ENCODE results near the gene PPP2CA. TPM values are rescaled to one million over a fixed set of nuclear protein-coding genes. Genes with fewer than 3 reads are reported as not detected.
A peak's percentile ranks its signal among the peaks of the same experiment; 100 is the strongest.

The PPP2CA gene
- total RNA-seq (2021; fragmentation: NEBNext Ultra II Directional; extraction: Animal tissue kit (Norgen Biotek cat#: 25700)) (205 and 211 TPM in 2 replicates), polyA plus RNA-seq (2011; rRNA removed) (75.0 and 105 TPM in 2 replicates), polyA minus RNA-seq (2011; rRNA and poly(A)+ RNA removed) (123 and 127 TPM in 2 replicates)
- 208 TPM for polyA plus RNA-seq (2011; cell fraction: cytosol; rRNA removed)
- 72.2 TPM for polyA plus RNA-seq (2011; cell fraction: nucleus; rRNA removed)
- 191 to 217 TPM (median 207 TPM) in 4 replicates for polyA plus RNA-seq (2012, experiment 1 of 2)
- 8.6 TPM for polyA plus RNA-seq (2012, experiment 2 of 2)
- polyA plus RNA-seq (2013, experiment 1 of 2), result 48.5 TPM
- 48.1 TPM for polyA plus RNA-seq (2013, experiment 2 of 2)
- 137 TPM for polyA minus RNA-seq (2011; cell fraction: cytosol; rRNA and poly(A)+ RNA removed)
- 47.4 TPM for polyA minus RNA-seq (2011; cell fraction: nucleus; rRNA and poly(A)+ RNA removed)
- long read RNA-seq, experiment 1, full-length matches to known transcripts, result 204 of 295 reads
- long read RNA-seq, experiment 1, partial matches to known transcripts, result 51 of 295 reads
- long read RNA-seq, experiment 1, other reads (novel, unspliced or antisense), result 40 of 295 reads
- long read RNA-seq, experiment 2, full-length matches to known transcripts, result 427 of 478 reads
- long read RNA-seq, experiment 2, partial matches to known transcripts, result 42 of 478 reads
- long read RNA-seq, experiment 2, other reads (novel, unspliced or antisense), result 9 of 478 reads

DNA sequence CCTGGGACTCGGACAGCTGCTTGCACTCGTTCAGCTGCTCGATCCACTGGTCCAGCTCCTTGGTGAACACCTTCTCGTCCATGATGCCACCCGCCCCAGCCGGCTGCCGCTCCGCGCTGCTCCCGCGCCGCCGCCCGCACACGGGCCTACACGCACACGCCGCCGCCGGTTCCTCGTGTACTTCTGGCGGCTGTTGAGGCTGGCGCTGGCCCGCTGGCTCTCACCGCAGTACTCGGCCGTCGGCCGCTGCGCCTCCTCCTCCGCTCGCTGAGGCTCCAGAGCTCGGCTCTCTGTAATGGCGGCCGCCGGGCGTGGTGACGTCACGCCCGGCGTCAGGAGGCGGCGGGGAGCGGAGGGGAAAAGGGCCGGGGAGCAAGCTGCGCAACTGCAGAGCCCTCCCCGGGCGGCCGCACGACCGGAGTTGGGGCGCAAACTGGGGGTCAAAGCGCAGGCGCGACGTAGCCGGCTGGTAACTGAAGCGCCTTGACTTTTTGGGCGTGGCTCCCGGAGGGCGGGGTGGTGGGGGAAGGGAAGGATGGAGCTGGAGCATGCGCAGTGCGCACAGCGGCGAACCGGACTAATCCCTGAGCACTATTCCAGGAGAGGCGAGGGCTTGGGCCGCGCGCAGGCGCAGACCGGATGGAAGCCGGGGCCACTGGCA, at the start of gene PPP2CA:
PPP2CA (minus strand) TSS at position 294 of the 661 bp plus-strand sequence; CDS start at position 82, 212 bp downstream.
- Histone ChIP-seq H3K9ac (replicated peaks in 1 of 4; ENCODE audit: extremely low read depth in 1 of 4, low read depth in 3 of 4, low read length in 3 of 4) (peak within 1 kb of the TSS; percentile 99 to 100 (median 100)), H3K9me3 (ENCODE audit: insufficient read depth in 2 of 2, low read depth in 1 of 2, low read length in 1 of 2) (no peaks in the 10 kb centered on the region), H3K36me3 (ENCODE audit: control insufficient read depth in 2 of 4, insufficient read depth in 4 of 4, low read length in 3 of 4) (peaks cover 0 to 13% (median 1%) of the 10 kb centered on the region in 4 experiments; a peak in 3 of 8 replicates), H2BK20ac (ENCODE audit: low read length) (no peak within 1 kb of the TSS), H3K56ac (replicated peaks; ENCODE audit: insufficient read length, low read depth, low read length) (peak within 1 kb of the TSS; percentile 88), H2BK12ac (ENCODE audit: low read depth, low read length) (peak within 1 kb of the TSS; percentile 82), H4K5ac (ENCODE audit: insufficient read length, low read depth, low read length) (peak within 1 kb of the TSS; percentile 99), H3K79me1 (ENCODE audit: low read depth, low read length) (no peaks in the 10 kb centered on the region), H3K4me2 (ENCODE audit: insufficient read depth in 1 of 2, low read depth in 2 of 2, low read length in 2 of 2) (peak within 1 kb of the TSS; percentile 89 to 99), H3K4me1 (replicated peaks in 1 of 4; ENCODE audit: control insufficient read depth in 3 of 4, insufficient read depth in 4 of 4, low read length in 3 of 4) (peaks cover 0 to 11% (median 2%) of the 10 kb centered on the region in 4 experiments; a peak in 4 of 7 replicates), H4K8ac (ENCODE audit: extremely low read depth, insufficient read depth, low read length) (peak within 1 kb of the TSS; percentile 100), H2BK120ac (replicated peaks; ENCODE audit: low read depth, low read length) (peak within 1 kb of the TSS; percentile 91), H3K27me3 (replicated peaks in 1 of 4; ENCODE audit: control insufficient read depth in 3 of 4, extremely low read depth in 1 of 4, insufficient read depth in 3 of 4, low read length in 3 of 4) (no peaks in the 10 kb centered on the region), H3K14ac (ENCODE audit: insufficient read length) (no peak within 1 kb of the TSS), H4K91ac (replicated peaks; ENCODE audit: insufficient read length, low read length) (peak within 1 kb of the TSS; percentile 97), H3K4me3 (ENCODE audit: extremely low read depth in 1 of 4, insufficient read depth in 2 of 4, low read depth in 3 of 4, low read length in 4 of 4) (peak within 1 kb of the TSS; percentile 91 to 98 (median 96)), H3K23me2 (ENCODE audit: low read depth, low read length) (peaks cover 11% of the 10 kb centered on the region), H4K20me1 (replicated peaks in 1 of 2; ENCODE audit: control insufficient read depth in 1 of 2, insufficient read depth in 2 of 2, low read length in 2 of 2) (peaks cover 15 to 29% of the 10 kb centered on the region in 2 experiments), H3K4ac (replicated peaks; ENCODE audit: insufficient read length, low read depth, low read length) (peak within 1 kb of the TSS; percentile 92), H2BK15ac (ENCODE audit: low read length) (peak within 1 kb of the TSS; percentile 65; the same call in 1 of the 2 replicates), H2AFZ (ENCODE audit: low read length) (peak within 1 kb of the TSS; percentile 59; the same call in 1 of the 2 replicates), H2BK5ac (ENCODE audit: low read depth, low read length) (peak within 1 kb of the TSS; percentile 99), H3K18ac (ENCODE audit: extremely low read depth, low read length) (peak within 1 kb of the TSS; percentile 99), H2AK5ac (ENCODE audit: low read depth, low read length) (0 out of 2 replicates have a peak within 1 kb of the TSS, but pooled peaks have one; percentile 87), H3K27ac (ENCODE audit: low read depth, low read length) (peak within 1 kb of the TSS; percentile 100), H3K79me2 (ENCODE audit: control insufficient read depth in 1 of 2, insufficient read depth in 2 of 2, low read length in 2 of 2) (peaks cover 46 to 60% of the 10 kb centered on the region in 2 experiments), H3K23ac (ENCODE audit: insufficient read length) (no peak within 1 kb of the TSS)
- FAIRE-seq (peak; percentile 69), DNase-seq (ENCODE audit: low read depth in 1 of 2, low spot score in 2 of 2) (peak; percentile 99)
- WGBS, 2 experiments (ENCODE audit: extremely low coverage in 1 of 2, insufficient coverage in 1 of 2, insufficient read length in 1 of 2, insufficient replicate concordance in 2 of 2, low coverage in 1 of 2, low lambda C conversion rate in 2 of 2, missing lambda C conversion rate in 1 of 2), result 1% methylated on average over 56 of the region's 73 CpGs; no CpG with 5 or more reads in 1 of the 2 experiments
- POLR2A ChIA-PET (ENCODE audit: partially characterized antibody), result interaction anchor here (0.6 to 9.0 kb wide), 44 partner anchors 8 to 521 kb away, joined by 3 to 166 read pairs (median 5); partner anchors contain the start of genes CDKN2AIPNL, SEC24A, SKP1 and UBE2B
- CTCF ChIA-PET (ENCODE audit: partially characterized antibody), result interaction anchor here (0.5 to 1.8 kb wide), 14 partner anchors 11 to 366 kb away, joined by 3 to 10 read pairs (median 4); partner anchors contain the start of gene SKP1
- TF ChIP-seq EZH2 (IDR thresholded peaks at IDR 0.05; ENCODE audit: low read depth, low read length, severe bottlenecking) (no peak), KDM4A (IDR thresholded peaks at IDR 0.05; ENCODE audit: low read depth, low read length, severe bottlenecking) (peak; percentile 1), SP1 (IDR thresholded peaks at IDR 0.05; ENCODE audit: low read depth, low read length) (peak; percentile 44; the same call in 1 of the 2 replicates), YY1 (IDR thresholded peaks at IDR 0.05; ENCODE audit: low read depth, low read length) (peak; percentile 96), CTBP2 (IDR thresholded peaks at IDR 0.05; ENCODE audit: borderline replicate concordance, insufficient read depth, insufficient read length, low read length) (peak; percentile 46), NRF1 (IDR thresholded peaks at IDR 0.05; ENCODE audit: low read depth, low read length) (peak; percentile 99), TEAD4 (IDR thresholded peaks at IDR 0.05; ENCODE audit: low read depth, low read length) (no peak), SIN3A (conservative IDR thresholded peaks at IDR 0.05 in 1 of 2, IDR thresholded peaks at IDR 0.05 in 1 of 2; ENCODE audit: low read depth in 1 of 2, low read length in 2 of 2) (0 out of 4 replicates have a peak, but pooled peaks of 1 of the 2 experiments have one; percentile 19)
